Mesothelial cell of epicardium (in vitro differentiated cells): ENCODE results near the gene ERC1. TPM values are rescaled to one million over a fixed set of nuclear protein-coding genes. Genes with fewer than 3 reads are reported as not detected.

ENCODE experiments used
- DNase-seq, 2 experiments: peaks; one replicate each; pipeline ENCODE4 v3.0.0; 2021; ENCODE audit warnings: low spot score in 2 of 2; ENCODE audit not compliant: unreplicated experiment in 2 of 2
- H3K27ac Mint-ChIP-seq: 2 replicates; pipeline ENCODE4 v1.8.0; 2021; ENCODE audit warnings: mixed read lengths
- H3K27me3 Mint-ChIP-seq: 2 replicates; pipeline ENCODE4 v1.8.0; 2021; ENCODE audit warnings: low read depth, mixed read lengths
- H3K36me3 Mint-ChIP-seq: 2 replicates; pipeline ENCODE4 v1.8.0; 2021; ENCODE audit warnings: mixed read lengths
- H3K4me1 Mint-ChIP-seq: 2 replicates; pipeline ENCODE4 v1.8.0; 2021; ENCODE audit warnings: mixed read lengths
- H3K4me3 Mint-ChIP-seq: 2 replicates; pipeline ENCODE4 v1.8.0; 2021; ENCODE audit warnings: mild to moderate bottlenecking, moderate library complexity, mixed read lengths
- H3K9me3 Mint-ChIP-seq: 2 replicates; pipeline ENCODE4 v1.8.0; 2021; ENCODE audit warnings: mixed read lengths
- CTCF ChIP-seq: fragments of 200-600 bp; sonication (generic); IDR thresholded peaks from one replicate; pipeline ENCODE4 v1.5.0; 2021; ENCODE audit warnings: antibody characterized with exemption; ENCODE audit not compliant: unreplicated experiment
- total RNA-seq: library from RNA; stranded (reverse); gene quantifications from 3 replicates; pipeline ENCODE4 v1.2.1, GENCODE V29; 2021

ERC1 gene
- total RNA-seq, 1 donor from 2014 or later = 66.1 TPM

GRCh38 chr12:1318327-1319031 is 327.5 kb downstream of the ERC1 start:
- TF ChIP-seq CTCF = no peak
- peaks cover 4% of the 10 kb centered on the region for H3K9me3 Mint-ChIP-seq

GRCh38 chr12:1319212-1319611 is 328.2 kb downstream of the ERC1 start:
- TF ChIP-seq CTCF = no peak
- Mint-ChIP-seq H3K27me3 (no peaks in the 10 kb centered on the region), H3K4me3 (no peak overlapping the region), H3K9me3 (peaks cover 4% of the 10 kb centered on the region), H3K4me1 (peaks cover 20% of the 10 kb centered on the region), H3K36me3 (peaks cover 15% of the 10 kb centered on the region), H3K27ac (peak overlapping the region; percentile 76)
- no peak for DNase-seq

More at GRCh38 chr12:1318327-1319031, 327.5 kb downstream of the ERC1 start:
- no peak for DNase-seq
- Mint-ChIP-seq H3K4me3 (no peak overlapping the region), H3K27me3 (no peaks in the 10 kb centered on the region), H3K4me1 (peaks cover 14% of the 10 kb centered on the region), H3K36me3 (peaks cover 18% of the 10 kb centered on the region), H3K27ac (peak overlapping the region; percentile 76)

- Mint-ChIP-seq H3K36me3 (peaks cover 10% of the 10 kb centered on the region), H3K9me3 (no peaks in the 10 kb centered on the region), H3K27me3 (no peaks in the 10 kb centered on the region), H3K27ac (no peak overlapping the region), H3K4me1 (peaks cover 25% of the 10 kb centered on the region), H3K4me3 (no peak overlapping the region)
- TF ChIP-seq CTCF = no peak
- no peak for DNase-seq
Measured at GRCh38 chr12:1320021-1320420, 329.0 kb downstream of the ERC1 start.

- DNase-seq = no peak
- H3K9me3 Mint-ChIP-seq = no peaks in the 10 kb centered on the region
- peaks cover 2% of the 10 kb centered on the region for H3K36me3 Mint-ChIP-seq
- TF ChIP-seq CTCF = no peak
- no peaks in the 10 kb centered on the region for H3K27me3 Mint-ChIP-seq
- H3K4me3 Mint-ChIP-seq = no peak overlapping the region
- H3K4me1 Mint-ChIP-seq = peaks cover 50% of the 10 kb centered on the region
- H3K27ac Mint-ChIP-seq = no peak overlapping the region
Measured at GRCh38 chr12:1322821-1323220, 331.8 kb downstream of the ERC1 start.

- no peak for TF ChIP-seq CTCF
- DNase-seq = no peak
- H3K9me3 Mint-ChIP-seq = no peaks in the 10 kb centered on the region
- H3K27ac Mint-ChIP-seq = peak overlapping the region; percentile 56
- H3K4me1 Mint-ChIP-seq = peaks cover 44% of the 10 kb centered on the region
- H3K27me3 Mint-ChIP-seq = no peaks in the 10 kb centered on the region
- H3K4me3 Mint-ChIP-seq = no peak overlapping the region
- H3K36me3 Mint-ChIP-seq = peaks cover 2% of the 10 kb centered on the region
Measured at GRCh38 chr12:1324099-1324498, 333.1 kb downstream of the ERC1 start.
